A673 (cell line): ENCODE data around the gene MCF2L2. TPM values are rescaled to one million over a fixed set of nuclear protein-coding genes. Genes with fewer than 3 reads are reported as not detected.

Source experiments
- BruUV-seq: library from RNA; stranded (reverse); fragments of 400-500 nt; replicated peaks from 2 replicates; lab custom pipeline; 2021; lab: Mats Ljungman, UMichigan
- CTCF ChIA-PET: fragments of 300-600 bp; sonication (Branson Sonifier 250); formaldehyde crosslinking; loops from one replicate; lab custom pipeline; 2022; ENCODE audit warnings: antibody characterized with exemption; lab: Charles Lee
- POLR2A ChIA-PET: fragments of 300-600 bp; sonication (Branson Sonifier 250); formaldehyde crosslinking; loops from one replicate; lab custom pipeline; 2022; ENCODE audit warnings: antibody characterized with exemption; ENCODE audit not compliant: low non-redundant PET; lab: Charles Lee
- DNase-seq: peaks from one replicate; pipeline ENCODE4 v3.0.0-alpha.2; 2015; ENCODE audit warnings: low spot score
- H3K27ac ChIP-seq: fragments of 200-600 bp; sonication (generic); 2 replicates; pipeline ENCODE4 v1.5.1; 2016; ENCODE audit warnings: mixed run types, low read depth, mild to moderate bottlenecking, mixed read lengths, antibody characterized with exemption, low read length; ENCODE audit not compliant: poor library complexity, severe bottlenecking
- H3K27me3 ChIP-seq: fragments of 200-600 bp; sonication (generic); replicated peaks from 2 replicates; pipeline ENCODE4 v1.6.1; 2017; ENCODE audit warnings: mixed run types, low read depth, mild to moderate bottlenecking, mixed read lengths, antibody characterized with exemption, low read length; ENCODE audit not compliant: insufficient read depth, poor library complexity
- H3K36me3 ChIP-seq: fragments of 200-600 bp; sonication (generic); 2 replicates; pipeline ENCODE4 v1.6.1; 2016; ENCODE audit warnings: mixed run types, mild to moderate bottlenecking, mixed read lengths, antibody characterized with exemption, low read length; ENCODE audit not compliant: insufficient read depth, poor library complexity, severe bottlenecking
- H3K4me1 ChIP-seq: fragments of 200-600 bp; sonication (generic); 2 replicates; pipeline ENCODE4 v1.6.1; 2017; ENCODE audit warnings: mixed run types, mild to moderate bottlenecking, mixed read lengths, antibody characterized with exemption, low read length; ENCODE audit not compliant: insufficient read depth, poor library complexity, severe bottlenecking
- H3K4me3 ChIP-seq: fragments of 200-600 bp; sonication (generic); 2 replicates; pipeline ENCODE4 v1.5.1; 2016; ENCODE audit warnings: low read depth, mixed run types, mild to moderate bottlenecking, mixed read lengths, low read length; ENCODE audit not compliant: poor library complexity, severe bottlenecking
- H3K9me3 ChIP-seq: fragments of 200-600 bp; sonication (generic); 2 replicates; pipeline ENCODE4 v1.6.1; 2016; ENCODE audit warnings: mixed run types, low read depth, mild to moderate bottlenecking, mixed read lengths, antibody characterized with exemption, low read length; ENCODE audit not compliant: poor library complexity, severe bottlenecking
- EZH2 ChIP-seq: fragments of 200-600 bp; sonication (generic); IDR thresholded peaks from 2 replicates; pipeline ENCODE4 v1.6.1; 2017; ENCODE audit warnings: borderline replicate concordance, low read depth, mild to moderate bottlenecking, mixed read lengths, antibody characterized with exemption, low read length; ENCODE audit not compliant: poor library complexity, severe bottlenecking
- intact Hi-C: fragments of 100-400 bp; cut with micrococcal nuclease; formaldehyde crosslinking; loops from one replicate; pipeline ENCODE4 v1.10.0; 2022; ENCODE audit not compliant: unreplicated experiment
- total RNA-seq: library from RNA; stranded (reverse); gene quantifications from 2 replicates; pipeline ENCODE4 v1.2.3, GENCODE V29; 2021
- TF ChIP-seq, protein P1 (sequence below): fragments of 300-800, 200-600 bp; sonication (generic); conservative IDR thresholded peaks from 2 replicates; pipeline ENCODE4 v1.5.1; 2017; ENCODE audit warnings: low read depth, mild to moderate bottlenecking, antibody characterized with exemption, low read length, moderate library complexity, mixed read lengths

MCF2L2 gene
- total RNA-seq, 1 experiment from 2014 or later: not detected

DNA sequence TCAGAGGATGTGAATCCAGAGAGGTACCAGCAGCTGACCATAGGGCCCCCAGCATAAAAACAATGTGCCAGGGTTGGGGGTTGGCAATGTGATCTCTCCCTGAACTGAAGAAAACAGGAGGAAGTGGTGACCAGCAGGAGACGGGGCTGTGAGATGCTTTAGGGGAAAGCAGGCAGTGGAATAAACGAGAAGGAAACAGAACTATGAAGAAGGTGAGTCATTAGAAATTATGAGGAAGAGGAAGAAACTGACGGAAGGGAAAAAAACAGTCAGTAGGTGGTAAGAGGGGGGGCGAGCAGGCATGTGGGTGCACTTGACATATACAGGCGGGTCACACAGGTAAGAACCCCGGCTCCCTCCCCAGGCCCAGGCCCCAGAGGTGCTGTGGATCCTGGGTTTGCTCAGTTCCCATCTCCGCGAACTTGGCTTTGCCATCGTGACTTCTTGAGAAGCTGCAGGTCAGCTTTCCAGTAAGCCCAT, 217.5 kb downstream of the MCF2L2 start:
- Histone ChIP-seq H3K9me3 (no peaks in the 10 kb centered on the region), H3K4me1 (no peaks in the 10 kb centered on the region), H3K27me3 (no peaks in the 10 kb centered on the region), H3K36me3 (no peaks in the 10 kb centered on the region), H3K4me3 (no peak overlapping the region), H3K27ac (no peak overlapping the region)
- TF ChIP-seq EZH2: no peak
- TF ChIP-seq, protein P1, sequence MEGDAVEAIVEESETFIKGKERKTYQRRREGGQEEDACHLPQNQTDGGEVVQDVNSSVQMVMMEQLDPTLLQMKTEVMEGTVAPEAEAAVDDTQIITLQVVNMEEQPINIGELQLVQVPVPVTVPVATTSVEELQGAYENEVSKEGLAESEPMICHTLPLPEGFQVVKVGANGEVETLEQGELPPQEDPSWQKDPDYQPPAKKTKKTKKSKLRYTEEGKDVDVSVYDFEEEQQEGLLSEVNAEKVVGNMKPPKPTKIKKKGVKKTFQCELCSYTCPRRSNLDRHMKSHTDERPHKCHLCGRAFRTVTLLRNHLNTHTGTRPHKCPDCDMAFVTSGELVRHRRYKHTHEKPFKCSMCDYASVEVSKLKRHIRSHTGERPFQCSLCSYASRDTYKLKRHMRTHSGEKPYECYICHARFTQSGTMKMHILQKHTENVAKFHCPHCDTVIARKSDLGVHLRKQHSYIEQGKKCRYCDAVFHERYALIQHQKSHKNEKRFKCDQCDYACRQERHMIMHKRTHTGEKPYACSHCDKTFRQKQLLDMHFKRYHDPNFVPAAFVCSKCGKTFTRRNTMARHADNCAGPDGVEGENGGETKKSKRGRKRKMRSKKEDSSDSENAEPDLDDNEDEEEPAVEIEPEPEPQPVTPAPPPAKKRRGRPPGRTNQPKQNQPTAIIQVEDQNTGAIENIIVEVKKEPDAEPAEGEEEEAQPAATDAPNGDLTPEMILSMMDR: no peak
- no TSS peak for BruUV-seq
- CTCF ChIA-PET: no interaction called here
- POLR2A ChIA-PET: no interaction called here
- intact Hi-C loops: no loop called here
- no peak for DNase-seq

DNA sequence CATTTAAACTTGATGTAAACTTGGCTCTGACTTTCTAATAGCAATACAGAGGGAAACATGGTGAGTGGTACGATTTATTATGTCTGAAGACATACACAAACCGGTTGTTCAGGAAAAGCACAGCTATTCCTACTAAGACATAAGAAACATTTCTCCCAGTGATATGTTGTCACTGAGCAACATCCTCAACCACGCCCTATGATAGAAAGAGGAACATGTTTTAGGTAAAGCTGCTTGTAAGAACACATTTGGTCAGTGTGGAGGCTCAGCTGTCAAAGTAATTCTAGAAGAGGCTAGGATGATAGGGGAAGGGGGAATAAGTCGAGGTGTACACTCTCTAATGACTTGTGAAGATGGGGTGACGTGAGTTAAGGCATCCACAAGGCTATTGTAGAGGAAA, 218.1 kb downstream of the MCF2L2 start:
- ChIA-PET POLR2A (no interaction called here), CTCF (no interaction called here)
- no peak for DNase-seq
- Histone ChIP-seq H3K36me3 (no peaks in the 10 kb centered on the region), H3K4me1 (no peaks in the 10 kb centered on the region), H3K27ac (no peak overlapping the region), H3K27me3 (no peaks in the 10 kb centered on the region), H3K4me3 (no peak overlapping the region), H3K9me3 (no peaks in the 10 kb centered on the region)
- no TSS peak for BruUV-seq
- no peak for TF ChIP-seq EZH2
- TF ChIP-seq, protein P1: no peak
- intact Hi-C loops: no loop called here

DNA sequence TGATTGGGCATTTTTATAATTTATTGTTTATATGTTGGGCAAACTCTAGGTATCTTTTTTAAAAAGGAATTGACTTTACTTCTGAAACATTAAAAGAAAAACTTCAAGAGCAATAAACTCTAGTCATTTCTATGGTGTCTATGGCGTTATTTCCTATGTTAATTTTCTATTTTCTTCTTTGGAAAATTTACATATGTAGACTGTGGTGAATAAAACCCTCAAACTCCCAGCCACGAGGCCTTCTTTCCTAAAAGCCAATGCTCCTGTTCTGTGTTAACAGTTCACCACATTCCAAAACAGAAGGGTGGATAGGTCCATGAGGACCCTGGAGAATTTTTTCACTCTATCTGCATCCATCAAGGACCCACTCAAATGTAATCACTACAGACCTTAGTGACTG, 219.6 kb downstream of the MCF2L2 start:
- Histone ChIP-seq H3K36me3 (no peaks in the 10 kb centered on the region), H3K4me1 (no peaks in the 10 kb centered on the region), H3K4me3 (no peak overlapping the region), H3K9me3 (no peaks in the 10 kb centered on the region), H3K27ac (no peak overlapping the region), H3K27me3 (no peaks in the 10 kb centered on the region)
- intact Hi-C loops: no loop called here
- no TSS peak for BruUV-seq
- ChIA-PET CTCF (no interaction called here), POLR2A (no interaction called here)
- no peak for DNase-seq
- TF ChIP-seq, protein P1: no peak
- no peak for TF ChIP-seq EZH2
